ENCODE results near the gene LPAR5.
A peak's percentile ranks its signal among the peaks of the same experiment; 100 is the strongest.

LPAR5 gene

DNA sequence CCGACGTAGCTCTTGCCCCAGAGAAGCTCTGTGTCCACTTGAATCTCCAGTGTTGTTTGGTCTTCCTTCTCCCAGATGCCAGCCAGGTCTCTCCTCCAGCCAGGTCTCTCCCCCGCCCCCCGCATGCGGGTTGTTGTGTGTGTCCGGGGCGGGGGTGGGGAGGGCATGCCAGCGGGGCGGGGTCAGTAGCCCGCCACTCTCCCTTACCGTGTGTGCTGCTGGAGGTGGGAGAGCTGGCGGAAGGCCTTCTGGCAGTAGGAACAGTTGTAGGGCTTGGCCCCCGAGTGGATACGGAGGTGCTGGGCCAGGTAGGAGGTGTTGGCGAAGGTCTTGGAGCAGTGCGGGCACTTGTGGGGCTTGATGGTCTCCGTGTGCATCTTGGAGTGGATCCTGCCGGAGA lies 36.4 kb upstream of the LPAR5 start:
- TF ChIP-seq, protein P1, sequence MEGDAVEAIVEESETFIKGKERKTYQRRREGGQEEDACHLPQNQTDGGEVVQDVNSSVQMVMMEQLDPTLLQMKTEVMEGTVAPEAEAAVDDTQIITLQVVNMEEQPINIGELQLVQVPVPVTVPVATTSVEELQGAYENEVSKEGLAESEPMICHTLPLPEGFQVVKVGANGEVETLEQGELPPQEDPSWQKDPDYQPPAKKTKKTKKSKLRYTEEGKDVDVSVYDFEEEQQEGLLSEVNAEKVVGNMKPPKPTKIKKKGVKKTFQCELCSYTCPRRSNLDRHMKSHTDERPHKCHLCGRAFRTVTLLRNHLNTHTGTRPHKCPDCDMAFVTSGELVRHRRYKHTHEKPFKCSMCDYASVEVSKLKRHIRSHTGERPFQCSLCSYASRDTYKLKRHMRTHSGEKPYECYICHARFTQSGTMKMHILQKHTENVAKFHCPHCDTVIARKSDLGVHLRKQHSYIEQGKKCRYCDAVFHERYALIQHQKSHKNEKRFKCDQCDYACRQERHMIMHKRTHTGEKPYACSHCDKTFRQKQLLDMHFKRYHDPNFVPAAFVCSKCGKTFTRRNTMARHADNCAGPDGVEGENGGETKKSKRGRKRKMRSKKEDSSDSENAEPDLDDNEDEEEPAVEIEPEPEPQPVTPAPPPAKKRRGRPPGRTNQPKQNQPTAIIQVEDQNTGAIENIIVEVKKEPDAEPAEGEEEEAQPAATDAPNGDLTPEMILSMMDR (conservative IDR thresholded peaks at IDR 0.05; ENCODE audit: low read length): no peak
- no peak for TF ChIP-seq EZH2phosphoT487 (IDR thresholded peaks at IDR 0.05; ENCODE audit: borderline replicate concordance)
- no peak overlapping the region for H3K4me3 ChIP-seq (ENCODE audit: low read length, poor library complexity, severe bottlenecking)
- H2AFZ ChIP-seq (ENCODE audit: low read length): no peak overlapping the region
- no peaks in the 10 kb centered on the region for H3K9me2 ChIP-seq (replicated peaks; ENCODE audit: low read depth, low read length)
- H3K79me2 ChIP-seq (ENCODE audit: insufficient read depth, low read length): peaks cover 18% of the 10 kb centered on the region
- peaks cover 11% of the 10 kb centered on the region for H4K20me1 ChIP-seq (ENCODE audit: insufficient read depth, low read length, poor library complexity, severe bottlenecking)
- peaks cover 99% of the 10 kb centered on the region for H3K36me3 ChIP-seq (ENCODE audit: insufficient read depth, low read length)
- H3K4me2 ChIP-seq (ENCODE audit: low read depth, low read length, poor library complexity, severe bottlenecking): no peak overlapping the region
- no peaks in the 10 kb centered on the region for H3F3A ChIP-seq (ENCODE audit: low read depth)
- no peaks in the 10 kb centered on the region for H3K9me3 ChIP-seq (ENCODE audit: insufficient read depth, low read depth, low read length)
- H3K4me1 ChIP-seq (ENCODE audit: insufficient read depth, low read length, poor library complexity, severe bottlenecking): no peaks in the 10 kb centered on the region
- H3K27me3 ChIP-seq (ENCODE audit: insufficient read depth, low read length, poor library complexity, severe bottlenecking): no peaks in the 10 kb centered on the region
- H3K9ac ChIP-seq (ENCODE audit: low read depth, low read length, poor library complexity, severe bottlenecking): no peak overlapping the region

DNA sequence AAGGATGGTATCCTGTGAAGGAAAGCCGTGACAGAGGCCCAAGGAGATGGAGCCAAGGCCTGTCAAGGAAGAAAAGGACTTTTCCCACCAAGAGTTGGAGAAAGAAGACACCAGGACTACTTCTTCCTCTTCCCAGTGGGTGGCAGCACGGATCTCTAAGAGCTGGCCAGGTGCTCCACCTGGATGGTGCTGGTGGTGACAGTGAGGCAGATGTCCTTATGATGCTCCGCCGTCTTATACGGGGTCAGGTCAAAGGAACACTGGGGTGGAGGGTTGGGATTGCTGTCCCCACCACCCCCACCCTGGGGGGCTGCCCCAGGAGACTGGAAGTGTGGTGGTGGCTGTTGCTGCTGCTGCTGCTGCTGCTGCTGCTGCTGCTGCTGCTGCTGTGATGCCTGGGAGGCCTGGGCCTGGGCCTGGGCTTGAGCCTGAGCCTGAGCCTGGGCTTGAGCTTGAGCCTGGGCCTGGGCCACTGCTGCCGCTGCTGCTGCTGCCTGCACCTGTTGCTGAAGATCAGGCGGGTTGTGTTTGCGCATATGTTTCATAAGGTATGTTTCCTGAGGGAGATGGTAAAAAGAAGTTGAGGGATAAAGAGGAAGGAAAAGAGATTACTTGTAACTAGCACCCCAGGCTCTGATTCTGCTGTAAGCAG lies 31.9 kb upstream of the LPAR5 start:
- Histone ChIP-seq H3K9ac (ENCODE audit: low read depth, low read length, poor library complexity, severe bottlenecking) (no peak overlapping the region), H3K4me1 (ENCODE audit: insufficient read depth, low read length, poor library complexity, severe bottlenecking) (peaks cover 9% of the 10 kb centered on the region), H4K20me1 (ENCODE audit: insufficient read depth, low read length, poor library complexity, severe bottlenecking) (no peaks in the 10 kb centered on the region), H3K36me3 (ENCODE audit: insufficient read depth, low read length) (peaks cover 66% of the 10 kb centered on the region; the same call in 1 of the 2 replicates), H3F3A (ENCODE audit: low read depth) (peaks cover 4% of the 10 kb centered on the region; the same call in 1 of the 2 replicates), H3K4me3 (ENCODE audit: low read length, poor library complexity, severe bottlenecking) (no peak overlapping the region), H2AFZ (ENCODE audit: low read length) (no peak overlapping the region), H3K79me2 (ENCODE audit: insufficient read depth, low read length) (peaks cover 1% of the 10 kb centered on the region; the same call in 1 of the 2 replicates), H3K9me3 (ENCODE audit: insufficient read depth, low read depth, low read length) (no peaks in the 10 kb centered on the region), H3K27me3 (ENCODE audit: insufficient read depth, low read length, poor library complexity, severe bottlenecking) (no peaks in the 10 kb centered on the region), H3K9me2 (replicated peaks; ENCODE audit: low read depth, low read length) (no peaks in the 10 kb centered on the region), H3K4me2 (ENCODE audit: low read depth, low read length, poor library complexity, severe bottlenecking) (no peak overlapping the region)
- TF ChIP-seq, protein P1 (conservative IDR thresholded peaks at IDR 0.05; ENCODE audit: low read length): peak; percentile 32; the same call in 1 of the 2 replicates
- no peak for TF ChIP-seq EZH2phosphoT487 (IDR thresholded peaks at IDR 0.05; ENCODE audit: borderline replicate concordance)

DNA sequence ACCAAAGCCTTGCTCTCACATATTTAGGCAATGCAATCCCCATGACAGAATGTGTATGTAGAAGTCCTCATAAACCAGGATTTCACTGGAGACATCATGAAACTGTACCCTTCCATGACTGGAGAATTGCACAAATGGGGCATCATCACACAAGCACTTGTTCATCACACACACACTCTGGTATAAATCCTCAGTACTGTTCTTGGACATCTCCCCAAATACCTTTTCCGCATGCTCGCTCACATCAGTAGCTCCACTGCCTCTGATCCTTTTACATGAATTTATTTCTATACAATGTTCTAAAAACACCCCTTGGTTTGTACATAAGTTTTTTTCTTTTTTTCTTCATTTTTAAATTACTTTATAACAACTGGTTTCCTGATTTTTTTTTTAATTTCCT lies 30.5 kb upstream of the LPAR5 start:
- Histone ChIP-seq H3K9ac (ENCODE audit: low read depth, low read length, poor library complexity, severe bottlenecking) (no peak overlapping the region), H3K4me1 (ENCODE audit: insufficient read depth, low read length, poor library complexity, severe bottlenecking) (peaks cover 21% of the 10 kb centered on the region), H3K27me3 (ENCODE audit: insufficient read depth, low read length, poor library complexity, severe bottlenecking) (no peaks in the 10 kb centered on the region), H3K79me2 (ENCODE audit: insufficient read depth, low read length) (peaks cover 16% of the 10 kb centered on the region), H4K20me1 (ENCODE audit: insufficient read depth, low read length, poor library complexity, severe bottlenecking) (no peaks in the 10 kb centered on the region), H2AFZ (ENCODE audit: low read length) (no peak overlapping the region), H3K9me2 (replicated peaks; ENCODE audit: low read depth, low read length) (no peaks in the 10 kb centered on the region), H3K4me2 (ENCODE audit: low read depth, low read length, poor library complexity, severe bottlenecking) (no peak overlapping the region), H3F3A (ENCODE audit: low read depth) (peaks cover 4% of the 10 kb centered on the region; the same call in 1 of the 2 replicates), H3K9me3 (ENCODE audit: insufficient read depth, low read depth, low read length) (no peaks in the 10 kb centered on the region), H3K36me3 (ENCODE audit: insufficient read depth, low read length) (peaks cover 52% of the 10 kb centered on the region; the same call in 1 of the 2 replicates), H3K4me3 (ENCODE audit: low read length, poor library complexity, severe bottlenecking) (no peak overlapping the region)
- TF ChIP-seq EZH2phosphoT487 (IDR thresholded peaks at IDR 0.05; ENCODE audit: borderline replicate concordance): no peak
- TF ChIP-seq, protein P1 (conservative IDR thresholded peaks at IDR 0.05; ENCODE audit: low read length): no peak

All from Loucy (cell line).